Measurements from ENCODE around the gene KCNQ1.

DNA sequence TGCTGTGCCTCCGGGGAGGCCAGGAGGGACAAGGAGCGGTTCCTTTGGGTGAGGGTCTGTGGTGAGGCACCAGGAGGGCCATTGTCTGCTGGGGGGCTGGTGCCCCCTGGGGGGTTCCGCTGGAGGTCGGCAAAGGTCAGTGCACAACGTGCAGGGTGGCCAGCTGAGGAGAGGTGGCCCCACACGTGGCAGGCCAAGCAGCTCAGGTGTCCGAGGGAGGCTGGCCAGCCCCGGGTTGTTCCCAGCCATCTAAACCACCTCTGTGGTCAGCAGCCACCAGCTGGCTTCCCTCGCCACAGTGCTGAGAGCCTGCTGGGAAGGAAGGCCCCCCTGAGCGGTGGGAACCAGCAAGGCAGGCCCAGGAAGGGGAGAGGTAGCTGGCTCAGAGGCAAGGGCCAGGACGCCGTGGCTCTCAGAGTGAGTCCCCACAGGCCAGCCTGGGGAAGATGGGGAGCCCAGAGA, 40.0 kb upstream of the KCNQ1 start:
- TF ChIP-seq, protein P1, sequence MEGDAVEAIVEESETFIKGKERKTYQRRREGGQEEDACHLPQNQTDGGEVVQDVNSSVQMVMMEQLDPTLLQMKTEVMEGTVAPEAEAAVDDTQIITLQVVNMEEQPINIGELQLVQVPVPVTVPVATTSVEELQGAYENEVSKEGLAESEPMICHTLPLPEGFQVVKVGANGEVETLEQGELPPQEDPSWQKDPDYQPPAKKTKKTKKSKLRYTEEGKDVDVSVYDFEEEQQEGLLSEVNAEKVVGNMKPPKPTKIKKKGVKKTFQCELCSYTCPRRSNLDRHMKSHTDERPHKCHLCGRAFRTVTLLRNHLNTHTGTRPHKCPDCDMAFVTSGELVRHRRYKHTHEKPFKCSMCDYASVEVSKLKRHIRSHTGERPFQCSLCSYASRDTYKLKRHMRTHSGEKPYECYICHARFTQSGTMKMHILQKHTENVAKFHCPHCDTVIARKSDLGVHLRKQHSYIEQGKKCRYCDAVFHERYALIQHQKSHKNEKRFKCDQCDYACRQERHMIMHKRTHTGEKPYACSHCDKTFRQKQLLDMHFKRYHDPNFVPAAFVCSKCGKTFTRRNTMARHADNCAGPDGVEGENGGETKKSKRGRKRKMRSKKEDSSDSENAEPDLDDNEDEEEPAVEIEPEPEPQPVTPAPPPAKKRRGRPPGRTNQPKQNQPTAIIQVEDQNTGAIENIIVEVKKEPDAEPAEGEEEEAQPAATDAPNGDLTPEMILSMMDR (IDR thresholded peaks at IDR 0.05 in 2 of 3, conservative IDR thresholded peaks at IDR 0.05 in 1 of 3; ENCODE audit: insufficient read depth in 2 of 3, low read depth in 1 of 3, low read length in 3 of 3) = no peak
- no peak for TF ChIP-seq ATF3 (IDR thresholded peaks at IDR 0.05)
- no peak for TF ChIP-seq ATF3 (CRISPR knock-in tag; conservative IDR thresholded peaks at IDR 0.05)
- no peak for TF ChIP-seq MTA3 (IDR thresholded peaks at IDR 0.05; ENCODE audit: borderline replicate concordance)
- no peak for TF ChIP-seq MTF1 (CRISPR knock-in tag; IDR thresholded peaks at IDR 0.05; ENCODE audit: borderline replicate concordance)
- TF ChIP-seq ZKSCAN8 (CRISPR knock-in tag; IDR thresholded peaks at IDR 0.05) = no peak
- TF ChIP-seq EZH2 (IDR thresholded peaks at IDR 0.05; ENCODE audit: borderline replicate concordance, low read depth, low read length) = no peak
- no peak for TF ChIP-seq NFIC (IDR thresholded peaks at IDR 0.05)
- no peak for TF ChIP-seq DMBX1 (CRISPR knock-in tag; IDR thresholded peaks at IDR 0.05; ENCODE audit: borderline replicate concordance)
